GM19351 (cell line): ENCODE results near the gene EPHA6.
"Not testable (repeated sequence)": the region's sequence is repeated elsewhere in the genome, so short reads cannot be mapped to it uniquely, and the experiment has no call there.

ENCODE experiments used
- ATAC-seq: cut with Tn5 transposase; IDR thresholded peaks from one replicate; pipeline ENCODE4 v1.9.1; 2021; ENCODE audit warnings: mild to moderate bottlenecking, moderate library complexity; ENCODE audit not compliant: unreplicated experiment

Gene EPHA6

DNA sequence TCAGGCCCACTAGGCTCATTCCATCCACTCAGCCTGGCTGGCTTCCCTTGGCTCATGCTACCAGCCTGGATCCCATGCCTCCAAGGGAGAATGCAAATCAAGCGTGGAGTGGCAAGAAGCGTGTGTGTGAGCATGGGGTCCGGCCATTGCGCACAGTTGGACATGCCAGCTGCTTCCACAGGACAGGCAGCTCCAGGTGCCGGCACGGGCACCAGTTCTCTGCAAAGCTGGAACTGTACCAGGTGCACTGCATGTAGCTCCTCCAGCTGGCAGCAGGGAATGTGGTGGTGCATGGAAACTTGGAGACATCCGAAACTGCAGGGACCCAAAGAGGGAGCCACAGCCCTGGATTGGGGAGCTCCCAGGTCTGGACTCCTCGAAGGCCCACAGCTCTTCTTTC is 449.8 kb downstream of the EPHA6 start:
- ATAC-seq: no peak

DNA sequence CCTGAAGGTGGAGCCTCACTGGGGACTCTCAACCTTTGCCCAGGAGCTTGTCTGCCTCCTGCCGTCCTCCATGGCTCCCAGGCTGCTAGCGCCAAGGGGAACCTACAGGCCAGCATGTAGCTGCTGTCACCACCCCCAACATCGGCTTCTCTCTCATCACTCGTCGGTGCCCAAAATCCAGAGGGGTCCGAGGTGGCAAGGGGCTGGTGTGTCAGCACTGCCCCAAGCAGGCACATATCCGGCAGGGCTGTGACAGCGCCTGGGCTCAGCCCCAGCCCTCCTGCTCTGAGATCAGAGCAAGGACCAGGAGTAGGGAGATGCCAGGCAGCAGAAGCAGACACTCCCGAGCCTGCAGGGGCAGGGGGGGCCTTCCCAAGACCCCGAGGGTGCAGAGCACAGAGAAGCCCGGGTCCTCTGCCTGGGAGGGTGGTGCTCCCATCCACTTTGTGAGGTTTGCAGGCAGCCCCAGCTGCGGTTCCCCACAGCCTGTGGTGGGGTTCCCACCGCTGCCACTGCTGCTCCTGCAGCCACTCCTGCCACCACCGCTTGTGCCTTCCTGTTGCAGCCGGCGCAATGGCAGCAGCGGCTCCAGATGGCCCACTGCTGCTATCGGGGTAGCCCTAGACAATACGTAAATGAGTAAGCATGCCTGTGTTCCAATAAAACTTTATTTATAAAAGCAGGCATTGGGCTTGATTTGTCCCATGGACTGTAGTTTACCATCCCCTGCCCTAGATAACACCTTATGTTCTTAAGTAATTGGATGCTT is 451.0 kb downstream of the EPHA6 start:
- ATAC-seq: no peak

DNA sequence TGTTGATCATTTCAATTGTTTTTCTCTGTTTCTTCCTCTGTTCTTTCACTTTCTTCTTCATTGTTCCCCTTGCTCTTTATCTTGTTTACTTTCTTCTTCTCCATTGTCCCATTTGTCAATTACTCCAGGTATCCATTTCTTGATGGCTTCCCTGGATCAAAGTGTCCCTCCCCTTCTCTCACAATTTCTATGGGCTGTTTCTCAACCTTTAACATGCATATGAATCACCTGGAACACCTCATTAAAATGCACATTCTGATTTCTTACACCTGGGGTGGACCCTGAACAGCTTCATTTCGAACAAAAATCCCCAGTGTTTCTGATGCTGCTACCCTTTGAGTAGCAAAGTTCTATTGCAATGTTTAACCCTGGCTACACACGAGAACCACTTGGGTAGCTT is 454.8 kb downstream of the EPHA6 start:
- ATAC-seq: no peak

DNA sequence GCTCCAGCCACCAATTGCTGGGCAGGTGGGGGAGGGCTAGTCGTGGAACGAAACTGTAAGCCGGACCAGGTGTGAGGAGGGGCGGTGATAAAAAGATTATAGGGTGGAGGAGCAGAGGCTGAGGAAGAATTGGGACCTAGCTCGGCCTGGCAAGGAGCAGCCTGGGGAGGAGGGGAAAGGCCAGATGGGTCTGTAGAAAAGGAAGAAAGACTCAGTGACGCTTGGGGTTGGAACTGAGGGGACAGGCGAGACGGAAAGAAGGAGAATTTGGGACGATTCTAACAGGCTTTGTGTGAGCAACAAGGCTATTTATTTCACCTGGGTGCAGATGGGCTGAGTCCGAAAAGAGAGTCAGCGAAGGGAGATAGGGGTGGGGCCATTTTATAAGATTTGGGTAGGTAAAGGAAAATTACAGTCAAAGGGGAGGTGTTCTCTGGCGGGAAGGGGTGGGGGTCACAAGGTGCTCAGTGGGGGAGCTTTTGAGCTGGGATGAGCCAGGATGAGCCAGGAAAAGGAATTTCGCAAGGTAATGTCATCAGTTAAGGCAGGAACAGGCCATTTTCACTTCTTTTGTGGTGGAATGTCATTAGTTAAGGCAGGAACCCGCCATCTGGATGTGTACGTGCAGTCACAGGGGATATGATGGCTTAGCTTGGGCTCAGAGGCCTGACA is 462.6 kb downstream of the EPHA6 start:
- ATAC-seq: not testable (repeated sequence)

DNA sequence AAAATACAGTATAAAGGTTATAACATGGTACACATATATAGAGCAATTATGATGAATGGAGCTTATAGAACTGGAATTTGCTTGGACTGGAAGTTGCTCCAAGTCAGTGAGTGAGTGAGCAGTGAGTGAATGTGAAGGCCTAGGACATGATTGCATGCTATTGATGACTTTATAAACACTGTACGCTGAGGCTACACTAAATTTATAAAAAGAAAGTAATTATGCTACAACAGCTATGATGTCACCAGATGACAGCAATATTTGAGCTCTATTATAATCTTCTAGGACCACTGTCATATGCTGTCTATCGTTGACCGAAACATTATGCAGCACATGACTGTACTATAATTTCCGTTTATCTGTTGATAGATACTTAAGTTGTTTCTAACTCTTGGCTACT is 463.3 kb downstream of the EPHA6 start:
- no peak for ATAC-seq

DNA sequence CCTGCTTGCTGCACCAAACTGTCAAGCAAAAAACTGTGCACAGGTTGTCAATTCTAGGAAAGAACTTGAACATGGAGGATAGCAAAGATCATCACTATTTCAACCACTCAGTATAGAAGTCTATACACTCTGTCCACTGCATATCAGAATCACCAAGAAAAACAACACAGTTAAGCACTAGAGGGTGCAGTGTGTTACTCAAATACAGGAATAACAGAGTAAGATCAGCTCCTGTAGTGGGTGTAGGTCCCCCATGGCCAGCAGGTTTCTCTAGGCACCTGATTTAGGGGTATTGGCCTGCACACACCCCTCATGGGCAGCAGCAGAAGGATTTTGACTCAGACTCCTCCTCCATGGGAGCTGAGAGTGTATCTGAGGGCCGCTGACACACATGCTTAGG is 464.1 kb downstream of the EPHA6 start:
- no peak for ATAC-seq

DNA sequence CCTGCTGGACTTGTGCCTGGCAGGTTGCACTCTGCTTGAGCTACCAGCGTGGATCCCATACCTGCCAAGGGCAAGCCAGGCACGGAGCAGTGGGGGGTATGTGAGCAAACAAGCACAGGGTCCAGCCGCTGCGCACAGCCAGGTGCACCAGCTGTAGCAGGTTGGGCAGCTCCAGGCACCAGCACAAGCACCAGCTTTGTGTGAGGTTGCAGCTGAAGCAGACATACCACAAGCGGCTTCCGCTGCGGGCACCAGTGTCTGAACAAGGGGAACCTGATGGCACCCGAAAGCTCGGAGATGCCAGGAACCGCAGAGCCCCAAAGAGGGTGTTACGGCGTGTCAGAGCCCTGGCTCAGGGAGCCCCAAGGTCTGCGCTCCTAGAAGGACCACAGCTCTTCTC is 477.5 kb downstream of the EPHA6 start:
- no peak for ATAC-seq

DNA sequence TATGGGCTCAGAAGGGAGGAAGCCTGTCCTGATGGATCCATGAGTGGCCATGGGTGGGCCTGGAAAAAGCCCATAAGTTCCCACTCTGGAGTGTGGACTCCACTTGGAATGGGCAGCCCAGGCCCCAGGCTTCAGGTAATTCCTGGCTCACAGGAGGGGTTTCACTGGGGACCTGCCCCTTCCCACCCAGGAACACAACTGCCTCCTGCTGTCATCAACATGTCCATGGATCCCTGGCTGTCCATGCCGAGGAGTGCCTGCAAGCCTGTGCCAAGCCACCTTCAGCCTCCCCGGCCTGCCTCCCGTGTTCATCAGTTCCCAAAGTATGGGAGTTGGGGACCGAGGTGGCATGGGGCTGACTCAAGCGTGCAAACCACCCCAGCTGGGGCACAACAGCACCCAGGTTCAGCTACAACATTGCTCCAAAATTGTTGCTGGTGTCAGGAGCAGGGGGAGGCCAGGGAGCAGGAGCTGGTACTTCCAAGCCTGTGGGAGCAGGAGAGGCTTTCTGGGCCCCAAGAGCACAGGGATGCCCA is 479.3 kb downstream of the EPHA6 start:
- ATAC-seq: no peak

DNA sequence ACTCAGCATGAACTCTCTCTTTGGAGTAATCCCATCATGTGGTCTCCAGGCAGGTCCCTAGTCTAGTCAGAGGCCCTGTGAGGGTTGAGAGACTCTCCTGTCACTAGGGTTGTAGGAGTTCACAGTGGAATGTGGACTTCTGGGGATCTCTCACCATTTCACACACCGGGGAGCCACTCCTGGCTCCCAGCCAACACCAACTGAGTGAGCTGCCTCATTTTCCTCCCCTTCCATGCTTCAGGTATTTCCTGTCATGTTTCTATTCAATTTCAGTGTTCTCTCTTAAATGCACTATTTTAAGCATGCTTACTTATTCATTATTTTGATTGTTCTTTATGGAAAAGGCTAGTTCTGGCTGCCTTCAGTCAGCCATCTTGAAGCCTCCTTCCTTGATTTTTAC is 482.6 kb downstream of the EPHA6 start:
- ATAC-seq: no peak

DNA sequence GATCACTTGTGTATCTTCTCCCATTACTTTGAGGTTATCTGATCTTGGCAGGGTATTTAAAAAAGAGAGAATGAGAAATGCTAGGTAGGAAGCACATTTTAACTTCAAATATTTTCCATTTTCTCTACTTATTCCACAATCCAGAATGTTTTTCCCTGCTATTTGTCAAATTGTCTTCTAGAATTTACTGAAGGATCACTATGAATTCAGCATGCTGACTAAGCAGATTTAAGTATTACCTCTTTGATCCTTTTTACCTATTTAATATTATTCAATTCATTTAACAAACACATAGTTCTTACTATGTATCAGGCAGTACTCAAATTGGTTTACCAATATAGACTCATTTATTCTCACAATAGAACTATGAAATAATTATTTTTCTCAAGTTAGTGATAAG is 486.7 kb downstream of the EPHA6 start:
- ATAC-seq: no peak

DNA sequence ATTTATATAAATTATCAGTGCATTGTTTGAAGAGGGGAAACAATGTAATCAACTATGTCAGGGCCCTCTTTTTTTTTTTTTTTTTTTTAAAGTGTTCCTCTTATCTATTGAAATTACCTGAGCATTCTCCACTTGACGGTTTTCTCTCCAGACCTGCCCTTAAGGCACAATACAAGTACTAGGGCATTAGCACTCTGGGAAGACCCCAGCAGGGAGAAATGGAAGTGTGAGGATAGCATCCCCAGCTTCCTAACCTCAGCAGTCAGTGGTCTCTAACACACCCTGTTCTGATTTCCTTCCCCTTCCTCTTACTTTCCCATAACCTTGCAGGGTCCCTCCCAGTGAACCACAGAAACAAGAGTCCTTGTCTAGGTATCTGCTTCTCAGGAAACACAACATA is 491.8 kb downstream of the EPHA6 start:
- ATAC-seq: no peak

DNA sequence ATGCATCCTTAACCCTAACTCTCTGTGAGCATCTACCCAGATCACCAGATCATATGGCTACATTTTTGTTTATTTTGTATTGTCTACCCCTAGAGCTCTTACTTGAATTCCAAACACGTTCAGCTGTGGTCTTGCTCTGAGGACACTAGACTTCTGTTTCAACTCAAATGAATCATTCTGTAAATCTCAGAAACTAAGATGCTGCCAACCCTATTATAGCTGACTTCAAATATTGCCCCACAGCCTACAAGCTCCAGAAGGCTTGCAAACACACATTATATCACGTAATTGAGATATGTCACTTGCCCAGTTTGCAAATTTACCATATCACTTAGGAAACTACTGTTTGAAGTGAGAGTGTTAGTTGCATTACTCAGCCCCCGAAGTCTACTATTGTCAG is 524.0 kb downstream of the EPHA6 start:
- no peak for ATAC-seq

DNA sequence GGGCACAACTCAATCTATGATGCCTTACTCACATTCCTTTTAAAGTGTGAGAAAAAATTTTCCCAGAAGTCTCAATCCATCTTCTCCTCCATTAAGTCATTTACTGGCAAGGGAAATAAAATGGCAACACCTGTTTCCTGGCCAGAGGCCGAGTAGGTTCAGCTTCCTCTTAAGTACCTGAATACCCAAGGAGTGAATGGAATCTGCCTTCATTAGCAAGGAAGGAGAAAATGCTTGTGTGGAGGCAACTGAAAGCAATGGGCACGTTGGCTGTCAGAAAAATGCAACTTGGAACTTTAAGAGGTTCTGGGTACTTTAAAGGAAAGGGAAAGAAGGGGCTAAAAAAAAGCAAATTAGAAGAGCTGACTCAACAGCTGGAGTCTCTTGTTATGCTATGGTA is 526.5 kb downstream of the EPHA6 start:
- no peak for ATAC-seq

DNA sequence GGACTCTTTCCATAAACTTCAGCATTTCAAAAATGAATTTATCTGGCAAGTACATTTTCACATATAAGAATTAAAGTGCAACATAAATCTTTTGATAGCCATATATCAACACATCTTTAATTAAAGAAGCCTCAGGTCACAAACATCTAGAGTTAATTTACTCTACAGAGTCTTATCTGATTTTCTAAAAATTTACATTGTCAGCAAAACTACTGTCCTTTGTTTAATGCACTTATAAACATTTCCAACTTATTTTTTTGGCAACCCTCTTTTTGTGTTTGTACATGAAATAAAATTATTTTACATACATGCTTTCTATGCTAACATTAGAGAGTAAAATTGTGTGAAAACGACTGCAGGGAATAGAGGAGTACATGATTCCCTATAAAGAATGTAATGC is 533.4 kb downstream of the EPHA6 start:
- ATAC-seq: no peak

DNA sequence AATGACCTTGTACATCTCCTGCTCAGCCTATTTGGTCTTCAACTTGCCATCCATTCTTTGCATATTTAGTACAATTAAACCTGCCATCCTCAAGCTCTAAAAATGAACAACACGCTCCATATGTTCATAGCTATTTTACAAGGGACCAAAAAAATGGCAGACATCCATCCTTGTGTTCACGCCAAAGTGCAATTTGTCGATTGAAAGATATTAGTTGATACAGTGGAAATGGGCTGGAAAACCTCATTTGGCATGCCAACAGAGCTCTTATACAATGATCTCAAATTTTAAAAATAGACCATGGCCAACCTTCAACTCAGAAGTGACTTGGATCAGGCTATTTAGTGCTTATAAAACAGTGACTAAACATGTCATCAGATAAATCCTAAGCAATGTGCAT is 536.6 kb downstream of the EPHA6 start:
- ATAC-seq: no peak

DNA sequence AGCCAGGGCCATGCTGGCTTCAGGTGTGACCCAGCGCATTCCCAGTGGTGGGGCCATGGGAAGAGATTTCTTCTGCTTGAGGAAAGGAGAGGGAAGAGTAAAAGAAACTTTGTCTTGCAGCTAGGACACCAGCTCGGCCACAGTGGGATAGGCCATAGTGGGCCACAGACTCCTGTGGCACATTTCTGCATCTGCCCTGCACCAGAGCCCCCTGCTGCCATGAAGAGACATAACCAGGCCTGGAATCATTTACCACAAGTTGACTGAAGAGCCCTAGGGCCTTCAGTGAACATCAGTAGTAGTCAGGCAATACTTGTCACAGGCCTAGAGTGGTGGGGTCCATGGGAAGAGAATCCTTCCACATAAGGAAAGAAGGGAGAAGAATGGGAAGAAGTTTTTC is 538.8 kb downstream of the EPHA6 start:
- no peak for ATAC-seq

DNA sequence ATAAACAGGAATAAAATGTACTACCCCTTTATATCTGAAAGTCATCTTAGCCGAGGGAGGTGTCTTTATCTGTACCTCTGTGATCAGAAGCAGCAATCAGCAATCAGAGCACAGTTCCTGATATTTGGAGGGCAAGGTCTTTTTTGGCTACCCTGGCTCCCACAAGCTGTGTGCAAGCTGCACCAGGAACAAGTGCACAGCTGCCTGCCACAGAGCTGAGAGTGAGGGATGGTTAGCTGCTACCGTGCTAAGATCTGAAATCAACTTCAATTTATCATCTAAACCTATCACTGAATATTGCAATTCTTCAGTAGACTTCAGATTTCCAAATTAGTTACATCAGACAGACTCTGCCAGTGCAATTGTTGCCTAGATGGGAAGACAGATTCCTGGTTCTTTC is 545.6 kb downstream of the EPHA6 start:
- no peak for ATAC-seq

DNA sequence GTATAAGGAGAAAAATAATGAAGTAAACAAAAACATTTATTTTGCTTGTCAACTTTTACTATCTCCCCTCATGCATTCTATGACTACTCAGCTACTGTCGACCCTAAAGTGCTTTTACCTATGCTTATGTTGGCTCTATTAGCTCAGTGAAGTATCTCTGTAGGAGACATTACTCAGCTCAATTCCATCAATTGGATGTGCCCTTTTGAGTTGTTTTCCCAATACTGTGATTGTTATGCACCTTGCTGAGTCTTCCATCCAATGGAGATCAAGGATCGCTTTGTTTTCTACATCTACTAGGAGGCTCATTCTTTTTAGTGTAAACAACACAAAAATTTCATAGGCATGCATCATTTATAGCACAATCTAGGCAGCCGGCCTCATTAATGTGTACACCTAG is 546.4 kb downstream of the EPHA6 start:
- ATAC-seq: no peak

DNA sequence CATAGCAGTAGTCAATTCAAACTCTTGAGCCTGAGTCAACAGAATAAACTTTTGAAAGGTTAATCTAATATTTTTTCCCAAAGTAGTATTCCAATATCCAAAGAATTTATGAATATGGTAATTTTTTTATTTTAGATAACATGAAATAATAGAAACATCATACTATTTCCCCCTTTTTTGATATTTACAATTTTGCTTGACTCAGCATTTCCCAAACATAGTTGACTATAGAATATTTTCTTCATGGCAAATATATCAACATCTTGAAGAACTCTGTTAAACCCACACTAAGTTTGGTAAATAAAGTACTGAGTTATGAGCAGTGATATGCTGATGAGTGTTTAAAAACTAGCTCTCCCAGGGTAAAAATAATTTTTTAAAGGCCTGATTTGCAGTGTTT is 570.2 kb downstream of the EPHA6 start:
- no peak for ATAC-seq

DNA sequence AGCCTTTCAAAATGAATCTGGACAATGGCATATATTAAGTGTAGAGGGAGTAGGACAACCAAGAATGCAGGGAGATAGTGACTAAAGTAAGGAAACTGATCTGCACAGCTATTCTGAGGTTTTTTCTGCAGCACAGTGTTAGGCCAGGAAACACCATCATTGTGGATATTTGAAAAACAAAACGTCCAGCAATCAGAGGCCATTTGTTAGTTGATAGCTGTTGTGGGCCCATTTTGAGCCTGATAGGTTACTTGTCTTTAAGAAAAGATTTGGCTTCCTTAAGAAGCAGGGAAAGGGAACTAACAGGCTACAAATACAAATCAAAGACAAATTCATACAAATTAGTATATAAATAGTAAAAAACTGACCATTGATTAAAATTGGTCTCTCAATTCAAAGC is 574.4 kb downstream of the EPHA6 start:
- ATAC-seq: no peak

DNA sequence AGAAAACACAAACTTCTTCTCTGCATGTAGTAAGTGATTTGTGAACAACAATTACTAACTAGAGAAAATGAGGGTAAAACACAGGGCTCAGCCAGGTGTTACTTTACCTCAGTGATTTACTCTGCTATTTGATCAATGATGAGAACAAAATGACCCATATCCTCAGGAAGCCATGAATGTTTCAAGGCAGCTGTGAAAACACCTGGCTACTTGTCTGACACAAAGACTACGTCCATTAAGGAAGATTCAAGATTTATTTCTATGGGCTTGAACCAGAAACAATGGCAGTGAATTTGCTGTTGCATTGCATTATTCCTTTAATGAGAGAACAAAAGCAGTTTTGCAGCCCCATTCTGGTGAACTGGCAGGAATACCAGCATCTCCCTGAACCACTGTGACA is 575.5 kb downstream of the EPHA6 start:
- ATAC-seq: no peak

DNA sequence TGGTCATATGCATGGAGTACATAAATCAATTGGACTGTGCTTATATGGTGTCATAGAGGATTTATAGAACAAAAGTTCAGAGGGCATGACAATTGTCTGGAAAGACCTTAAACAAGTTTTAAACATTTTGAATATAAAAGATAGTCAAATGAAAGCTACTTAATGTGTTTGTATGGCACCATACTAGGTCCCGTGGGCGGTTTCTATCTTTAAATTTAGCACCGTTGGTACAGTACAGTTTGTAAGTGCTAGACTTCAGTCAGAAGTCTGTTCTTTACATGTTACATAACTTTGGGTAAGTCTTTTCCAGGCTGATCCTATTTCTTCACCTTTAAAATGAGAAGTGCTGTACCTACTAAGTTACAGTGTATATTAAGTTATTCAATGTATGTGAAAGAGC is 576.8 kb downstream of the EPHA6 start:
- ATAC-seq: no peak

DNA sequence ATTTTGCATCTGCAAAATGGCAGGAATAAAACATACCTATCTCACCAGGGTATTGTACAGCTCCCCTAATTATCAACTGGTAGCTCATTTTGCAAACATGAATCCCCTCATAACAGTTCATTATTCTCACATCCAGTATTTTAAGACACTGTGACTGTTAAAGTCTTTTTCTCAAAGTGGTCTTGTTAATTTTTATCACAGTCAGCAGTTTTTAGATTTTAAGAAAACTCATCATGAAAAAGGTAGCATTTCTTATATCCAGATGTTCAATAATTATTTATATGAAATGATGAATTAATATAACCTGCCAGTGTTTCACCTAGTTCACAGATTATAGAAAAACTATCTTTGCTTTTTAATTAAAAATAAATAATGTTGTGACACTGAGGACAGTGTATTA is 595.2 kb downstream of the EPHA6 start:
- ATAC-seq: no peak
